K562 (cell line): ENCODE measurements around the gene MYO16. TPM values are rescaled to one million over a fixed set of nuclear protein-coding genes. Genes with fewer than 3 reads are reported as not detected.

Source experiments
- ATAC-seq: fragments of 200-7000 bp; cut with Tn5 transposase; 3 replicates; pipeline ENCODE4 v1.9.1; 2020; ENCODE audit warnings: moderate library complexity
- BruUV-seq: library from RNA; stranded (reverse); fragments of 400-500 nt; replicated peaks from 2 replicates; lab custom pipeline; 2021; lab: Mats Ljungman, UMichigan
- CTCF ChIA-PET: fragments of 300-600 bp; formaldehyde crosslinking; extraction: SDS; loops from one replicate; lab custom pipeline; 2021; ENCODE audit warnings: low intra/inter-chr PET ratio; lab: Yijun Ruan, JAX
- POLR2A ChIA-PET: fragments of 300-600, 350-650 bp; sonication (Branson Sonifier 250); formaldehyde crosslinking; extraction: SDS; loops from one replicate; lab custom pipeline; 2021; ENCODE audit warnings: antibody characterized with exemption, inconsistent platforms; lab: Yijun Ruan, JAX
- DNase-seq, 4 experiments: peaks; one replicate each; pipeline versions ENCODE4 v3.0.0 to v3.0.0-alpha.2; 2011 to 2018; ENCODE audit warnings: low spot score in 3 of 4, mixed read lengths in 3 of 4; ENCODE audit errors: extremely low read depth in 1 of 4
- FAIRE-seq: peaks from 2 replicates; lab custom pipeline; 2011; peaks lifted over from hg19 to GRCh38; lab: Jason Lieb, UNC
- H2AFZ ChIP-seq: 2 replicates; pipeline ENCODE4 v1.6.0; 2011; ENCODE audit warnings: low read depth, low read length, control low read depth, inconsistent platforms
- H3K27ac ChIP-seq: fragments of 200-600 bp; 3 replicates; pipeline ENCODE4 v1.8.0; 2011; ENCODE audit warnings: low read depth, mild to moderate bottlenecking, control low read depth, inconsistent platforms, low read length, moderate library complexity, mixed read lengths; ENCODE audit errors: extremely low read depth
- H3K27me3 ChIP-seq, 2 experiments: fragments of 300-600 bp in 1 of 2; 2 replicates in 1 of 2; 3 replicates in 1 of 2; pipeline versions ENCODE4 v1.6.0 to v1.8.0; 2011; ENCODE audit warnings: inconsistent platforms in 2 of 2, low read length in 2 of 2, mild to moderate bottlenecking in 1 of 2, mixed read lengths in 1 of 2, moderate library complexity in 1 of 2; ENCODE audit not compliant: control insufficient read depth in 2 of 2, insufficient read depth in 2 of 2
- H3K36me3 ChIP-seq: fragments of 300-600 bp; 3 replicates; pipeline ENCODE4 v1.8.0; 2011; ENCODE audit warnings: mild to moderate bottlenecking, low read length, inconsistent platforms; ENCODE audit not compliant: control insufficient read depth, insufficient read depth
- H3K4me1 ChIP-seq, 2 experiments: fragments of 200-600 bp in 1 of 2; replicated peaks in 1 of 2; 2 replicates in 1 of 2; 3 replicates in 1 of 2; pipeline versions ENCODE4 v1.5.1 to v1.8.0; 2011; ENCODE audit warnings: inconsistent platforms in 2 of 2, low read length in 2 of 2, mild to moderate bottlenecking in 1 of 2, mixed read lengths in 1 of 2, moderate library complexity in 1 of 2; ENCODE audit not compliant: control insufficient read depth in 2 of 2, insufficient read depth in 2 of 2
- H3K4me2 ChIP-seq: 2 replicates; pipeline ENCODE4 v1.6.1; 2011; ENCODE audit warnings: low read length, control low read depth, inconsistent platforms, mixed read lengths; ENCODE audit not compliant: insufficient read depth
- H3K4me3 ChIP-seq: fragments of 200-600 bp; sonication (generic), shearing (Covaris generic); 2 replicates; pipeline ENCODE4 v1.5.1; 2016; ENCODE audit warnings: control low read depth, inconsistent platforms
- H3K79me2 ChIP-seq: fragments of 200-600 bp; 3 replicates; pipeline ENCODE4 v1.8.0; 2011; ENCODE audit warnings: low read length, inconsistent platforms; ENCODE audit not compliant: control insufficient read depth, insufficient read depth
- H3K9ac ChIP-seq, 2 experiments: 2 replicates each; pipeline versions ENCODE4 v1.6.0 to v1.6.1; 2011; ENCODE audit warnings: low read depth in 2 of 2, low read length in 2 of 2, control low read depth in 1 of 2, inconsistent platforms in 1 of 2, mild to moderate bottlenecking in 1 of 2, mixed read lengths in 1 of 2; ENCODE audit not compliant: insufficient read depth in 1 of 2
- H3K9me1 ChIP-seq: one replicate; pipeline ENCODE4 v1.6.0; 2011; ENCODE audit warnings: inconsistent platforms, mild to moderate bottlenecking, low read length, moderate library complexity; ENCODE audit not compliant: control insufficient read depth, insufficient read depth
- H3K9me3 ChIP-seq: replicated peaks from 2 replicates; pipeline ENCODE4 v1.5.1; 2011; ENCODE audit warnings: low read depth, low read length, inconsistent platforms; ENCODE audit not compliant: control insufficient read depth, insufficient read depth
- H4K20me1 ChIP-seq: replicated peaks from 2 replicates; pipeline ENCODE4 v1.6.1; 2011; ENCODE audit warnings: low read length, inconsistent platforms, mixed read lengths; ENCODE audit not compliant: control insufficient read depth, insufficient read depth
- MCM2 ChIP-seq: fragments of 450-650 bp; IDR thresholded peaks from 2 replicates; pipeline ENCODE4 v1.6.1; 2017; ENCODE audit warnings: low read depth, mild to moderate bottlenecking
- NCOA1 ChIP-seq: fragments of 450-650 bp; IDR thresholded peaks from 2 replicates; pipeline ENCODE4 v1.6.1; 2016; ENCODE audit warnings: low read depth
- RAD21 ChIP-seq, 2 experiments: fragments of 250-450 bp in 1 of 2; fragments of 450-650 bp in 1 of 2; sonication (Bioruptor Pico) in 1 of 2; formaldehyde crosslinking in 1 of 2; IDR thresholded peaks in 1 of 2; conservative IDR thresholded peaks in 1 of 2; 2 replicates each; pipeline versions ENCODE4 v1.4.0 to v1.8.0; 2020 to 2022; ENCODE audit warnings: mild to moderate bottlenecking in 2 of 2, moderate library complexity in 1 of 2
- SMC3 ChIP-seq: conservative IDR thresholded peaks from 2 replicates; pipeline ENCODE4 v1.6.1; 2011; ENCODE audit warnings: low read depth, low read length, improper control_type of control experiment; ENCODE audit not compliant: insufficient read depth
- STAG1 ChIP-seq: sonication (generic); formaldehyde crosslinking; IDR thresholded peaks from 2 replicates; pipeline ENCODE4 v1.5.0; 2020; ENCODE audit warnings: missing genetic modification reagents, borderline replicate concordance
- USF1 ChIP-seq: sonication (generic); formaldehyde crosslinking; IDR thresholded peaks from 2 replicates; pipeline ENCODE4 v1.9.0; 2022; ENCODE audit warnings: mild to moderate bottlenecking, missing genetic modification reagents
- ZSCAN32 ChIP-seq: fragments of 450-650 bp; formaldehyde crosslinking; IDR thresholded peaks from 2 replicates; pipeline ENCODE4 v1.4.0; 2020; ENCODE audit warnings: mild to moderate bottlenecking, moderate library complexity
- WGBS: fragments of 100-300 bp; shearing (Covaris generic); methylation state at CpG from one replicate; pipeline ENCODE4 v1.1.6; 2016; ENCODE audit warnings: low coverage, mixed read lengths; ENCODE audit not compliant: insufficient coverage; ENCODE audit errors: missing lambda C conversion rate; 5-methylcytosine and 5-hydroxymethylcytosine counted together
- in situ Hi-C: fragments of 300-500 bp; cut with MboI; formaldehyde crosslinking; loops from 4 replicates; pipeline ENCODE4 v1.15.0; 2018; ENCODE audit warnings: inconsistent platforms, mixed read lengths
- intact Hi-C: fragments of 100-400 bp; cut with micrococcal nuclease; formaldehyde crosslinking; loops from 2 replicates; pipeline ENCODE4 v1.14.2; 2022
- polyA plus RNA-seq, 8 experiments: library from polyadenylated mRNA; depleted of rRNA in 4 of 8; stranded (reverse) in 5 of 8; unstranded in 3 of 8; fragments of >200 nt; fragmentation: Nextera tagmentation in 2 of 8; fragmentation: Illumina TruSeq in 1 of 8; extraction: Ambion mirVana in 2 of 8; extraction: Trizol in 1 of 8; gene quantifications; 2 replicates each; pipeline versions ENCODE4 v1.2.1 to v1.2.3, GENCODE V29; 2011 to 2014; ENCODE audit warnings: inconsistent platforms in 1 of 8, missing spikeins in 1 of 8
- total RNA-seq, 7 experiments: library from RNA; depleted of rRNA in 6 of 7; stranded (reverse); fragments of >200 nt in 6 of 7; fragmentation: Illumina TruSeq in 2 of 7; extraction: Trizol in 2 of 7; gene quantifications; 2 replicates each; pipeline versions ENCODE4 v1.2.1 to v1.2.3, GENCODE V29; 2011 to 2021; ENCODE audit warnings: low replicate concordance in 1 of 7
- TF ChIP-seq, protein P1 (sequence below), 3 experiments: IDR thresholded peaks in 2 of 3; conservative IDR thresholded peaks in 1 of 3; 2 replicates each; pipeline ENCODE4 v1.5.1; 2011 to 2012; ENCODE audit warnings: low read length in 3 of 3, mild to moderate bottlenecking in 3 of 3, control low read depth in 2 of 3, improper control_type of control experiment in 1 of 3, inconsistent platforms in 1 of 3, low read depth in 1 of 3, mixed read lengths in 1 of 3, moderate library complexity in 1 of 3; ENCODE audit not compliant: insufficient read depth in 2 of 3

Gene MYO16
- total and polyA plus RNA-seq, 9 of the 15 experiments (the other 6 are each of a cell fraction or from before 2014, with no cell fraction given): 4.3 to 45.7 (median 12.1) TPM

- DNase-seq (peak; percentile 8 to 18 (median 14)), ATAC-seq (peak; percentile 57; the same call in 1 of the 3 replicates), FAIRE-seq (no peak)
- H3K27ac ChIP-seq: no peak overlapping the region
- CTCF ChIA-PET: no interaction called here
- POLR2A ChIA-PET: no interaction called here
- H3K9ac ChIP-seq: no peak overlapping the region
- no peaks in the 10 kb centered on the region for H3K9me3 ChIP-seq
- H3K79me2 ChIP-seq: no peaks in the 10 kb centered on the region
- H2AFZ ChIP-seq: no peak overlapping the region
- no peak overlapping the region for H3K4me3 ChIP-seq
- TF ChIP-seq RAD21 (CRISPR knock-in tag; conservative IDR thresholded peaks at IDR 0.05 in 1 of 2, IDR thresholded peaks at IDR 0.05 in 1 of 2) (peak; percentile 10 to 47; a peak in 2 of 4 replicates), ZSCAN32 (CRISPR knock-in tag) (no peak), NCOA1 (no peak), USF1 (CRISPR knock-in tag) (no peak), SMC3 (0 out of 2 replicates have a peak, but pooled peaks have one; percentile 6), MCM2 (no peak), STAG1 (CRISPR knock-in tag) (no peak)
- TF ChIP-seq, protein P1, sequence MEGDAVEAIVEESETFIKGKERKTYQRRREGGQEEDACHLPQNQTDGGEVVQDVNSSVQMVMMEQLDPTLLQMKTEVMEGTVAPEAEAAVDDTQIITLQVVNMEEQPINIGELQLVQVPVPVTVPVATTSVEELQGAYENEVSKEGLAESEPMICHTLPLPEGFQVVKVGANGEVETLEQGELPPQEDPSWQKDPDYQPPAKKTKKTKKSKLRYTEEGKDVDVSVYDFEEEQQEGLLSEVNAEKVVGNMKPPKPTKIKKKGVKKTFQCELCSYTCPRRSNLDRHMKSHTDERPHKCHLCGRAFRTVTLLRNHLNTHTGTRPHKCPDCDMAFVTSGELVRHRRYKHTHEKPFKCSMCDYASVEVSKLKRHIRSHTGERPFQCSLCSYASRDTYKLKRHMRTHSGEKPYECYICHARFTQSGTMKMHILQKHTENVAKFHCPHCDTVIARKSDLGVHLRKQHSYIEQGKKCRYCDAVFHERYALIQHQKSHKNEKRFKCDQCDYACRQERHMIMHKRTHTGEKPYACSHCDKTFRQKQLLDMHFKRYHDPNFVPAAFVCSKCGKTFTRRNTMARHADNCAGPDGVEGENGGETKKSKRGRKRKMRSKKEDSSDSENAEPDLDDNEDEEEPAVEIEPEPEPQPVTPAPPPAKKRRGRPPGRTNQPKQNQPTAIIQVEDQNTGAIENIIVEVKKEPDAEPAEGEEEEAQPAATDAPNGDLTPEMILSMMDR (IDR thresholded peaks at IDR 0.05 in 2 of 3, conservative IDR thresholded peaks at IDR 0.05 in 1 of 3; ENCODE audit: insufficient read depth in 2 of 3, low read depth in 1 of 3, low read length in 3 of 3): peak; percentile 33 to 41 (median 38); a peak in 4 of 6 replicates
- H3K36me3 ChIP-seq: no peaks in the 10 kb centered on the region
- no peaks in the 10 kb centered on the region for H4K20me1 ChIP-seq
- WGBS: 7% methylated on average over 3 of the region's 4 CpGs
- no peak overlapping the region for H3K4me2 ChIP-seq
- no TSS peak for BruUV-seq
- no peaks in the 10 kb centered on the region for H3K4me1 ChIP-seq
- H3K9me1 ChIP-seq: no peaks in the 10 kb centered on the region
- in situ Hi-C loops (no loop called here), intact Hi-C loops (loop anchor here (10.0 kb wide), 2 partner anchors 139 to 969 kb away; no protein-coding TSS in a partner anchor)
- H3K27me3 ChIP-seq: no peaks in the 10 kb centered on the region
Measured at GRCh38 chr13:109145631-109146030, 516.2 kb downstream of the MYO16 start.
